ENCODE data around the gene HYDIN.

HYDIN gene

DNA sequence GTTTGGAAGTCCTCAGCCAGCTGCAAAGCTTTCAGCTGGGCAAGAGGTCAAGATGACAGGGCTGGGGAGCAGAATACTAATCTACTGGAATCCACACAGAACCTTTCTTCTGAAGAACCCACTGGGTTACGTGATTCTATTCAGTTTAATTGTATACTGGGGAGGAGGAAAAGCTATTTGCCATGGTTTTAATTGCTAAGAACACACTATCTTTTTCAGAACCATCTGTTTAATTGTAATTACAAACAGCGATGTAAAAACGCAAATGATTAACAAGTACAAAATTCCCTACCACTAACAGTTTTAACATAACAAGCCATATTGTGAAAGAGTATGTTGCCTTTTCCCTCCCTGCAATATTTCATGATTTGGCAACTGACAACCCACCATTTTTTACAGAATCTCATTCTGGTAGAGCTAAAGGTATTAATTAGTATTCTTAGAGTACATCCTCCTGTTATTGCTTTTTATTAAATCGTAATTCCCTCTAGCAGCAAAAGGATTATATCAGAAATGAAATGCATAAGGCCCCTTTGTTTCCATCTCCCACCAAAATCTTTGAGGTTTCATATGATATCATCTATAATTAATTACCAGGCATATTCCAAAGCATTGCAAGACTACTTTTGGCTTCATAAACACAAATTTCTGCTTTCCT is 12.1 kb downstream of the HYDIN start:
- Histone ChIP-seq H3K9me3 (replicated peaks; ENCODE audit: low read length) (no peaks in the 10 kb centered on the region), H3K4me3 (ENCODE audit: low read length) (no peak overlapping the region), H3K27me3 (ENCODE audit: control insufficient read depth, insufficient read depth, low read length) (peaks cover 13% of the 10 kb centered on the region), H3K4me2 (ENCODE audit: low read length) (no peak overlapping the region), H3K36me3 (ENCODE audit: insufficient read depth, low read length) (no peaks in the 10 kb centered on the region), H3K9ac (ENCODE audit: low read depth, low read length) (no peak overlapping the region), H3K4me1 (ENCODE audit: control insufficient read depth, insufficient read depth, low read length) (no peaks in the 10 kb centered on the region)

DNA sequence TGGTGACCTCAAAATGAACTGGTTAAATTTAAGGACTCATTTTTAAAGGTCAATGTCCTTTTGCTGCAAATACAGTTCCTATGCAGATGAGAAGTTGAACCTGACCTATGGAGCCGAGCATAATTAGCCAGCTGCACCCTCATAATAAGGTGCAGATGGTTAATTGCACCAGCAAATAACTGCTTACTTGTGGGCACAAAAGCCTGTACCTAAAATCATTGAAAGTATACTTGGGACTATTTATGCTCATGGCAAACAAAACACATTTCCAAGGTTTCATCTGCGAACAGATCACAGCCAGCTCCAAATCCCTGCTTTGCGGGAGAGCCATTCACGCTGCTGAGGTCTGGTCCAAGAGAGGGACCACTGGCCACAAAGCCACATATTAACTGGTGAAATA is 13.0 kb downstream of the HYDIN start:
- peaks cover 13% of the 10 kb centered on the region for H3K27me3 ChIP-seq (ENCODE audit: control insufficient read depth, insufficient read depth, low read length)
- H3K4me2 ChIP-seq (ENCODE audit: low read length), result no peak overlapping the region
- H3K4me1 ChIP-seq (ENCODE audit: control insufficient read depth, insufficient read depth, low read length), result no peaks in the 10 kb centered on the region
- H3K9me3 ChIP-seq (replicated peaks; ENCODE audit: low read length), result no peaks in the 10 kb centered on the region
- H3K9ac ChIP-seq (ENCODE audit: low read depth, low read length), result no peak overlapping the region
- no peaks in the 10 kb centered on the region for H3K36me3 ChIP-seq (ENCODE audit: insufficient read depth, low read length)
- no peak overlapping the region for H3K4me3 ChIP-seq (ENCODE audit: low read length)

DNA sequence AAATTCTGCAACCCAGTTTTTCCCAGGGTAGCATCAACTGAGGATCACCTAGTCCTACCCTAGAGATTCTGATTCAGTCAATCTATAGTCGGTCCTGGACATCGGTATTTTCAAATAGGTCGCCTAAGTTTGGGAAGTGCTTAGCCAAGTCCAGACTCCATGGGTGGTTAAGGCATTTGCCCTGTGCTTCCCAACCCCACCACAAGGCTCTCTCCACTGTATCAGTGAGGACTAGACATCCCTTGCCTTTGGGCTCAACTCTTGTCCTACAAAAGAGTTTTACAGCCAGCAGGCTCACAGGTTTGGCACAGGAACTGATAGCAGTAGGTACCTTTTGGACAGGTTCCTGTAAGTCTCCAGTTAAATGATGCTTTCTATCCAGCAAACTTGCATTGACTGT is 13.8 kb downstream of the HYDIN start:
- H3K36me3 ChIP-seq (ENCODE audit: insufficient read depth, low read length), result no peaks in the 10 kb centered on the region
- no peak overlapping the region for H3K4me3 ChIP-seq (ENCODE audit: low read length)
- peaks cover 13% of the 10 kb centered on the region for H3K27me3 ChIP-seq (ENCODE audit: control insufficient read depth, insufficient read depth, low read length)
- H3K9me3 ChIP-seq (replicated peaks; ENCODE audit: low read length), result no peaks in the 10 kb centered on the region
- no peak overlapping the region for H3K9ac ChIP-seq (ENCODE audit: low read depth, low read length)
- H3K4me2 ChIP-seq (ENCODE audit: low read length), result no peak overlapping the region
- H3K4me1 ChIP-seq (ENCODE audit: control insufficient read depth, insufficient read depth, low read length), result no peaks in the 10 kb centered on the region

DNA sequence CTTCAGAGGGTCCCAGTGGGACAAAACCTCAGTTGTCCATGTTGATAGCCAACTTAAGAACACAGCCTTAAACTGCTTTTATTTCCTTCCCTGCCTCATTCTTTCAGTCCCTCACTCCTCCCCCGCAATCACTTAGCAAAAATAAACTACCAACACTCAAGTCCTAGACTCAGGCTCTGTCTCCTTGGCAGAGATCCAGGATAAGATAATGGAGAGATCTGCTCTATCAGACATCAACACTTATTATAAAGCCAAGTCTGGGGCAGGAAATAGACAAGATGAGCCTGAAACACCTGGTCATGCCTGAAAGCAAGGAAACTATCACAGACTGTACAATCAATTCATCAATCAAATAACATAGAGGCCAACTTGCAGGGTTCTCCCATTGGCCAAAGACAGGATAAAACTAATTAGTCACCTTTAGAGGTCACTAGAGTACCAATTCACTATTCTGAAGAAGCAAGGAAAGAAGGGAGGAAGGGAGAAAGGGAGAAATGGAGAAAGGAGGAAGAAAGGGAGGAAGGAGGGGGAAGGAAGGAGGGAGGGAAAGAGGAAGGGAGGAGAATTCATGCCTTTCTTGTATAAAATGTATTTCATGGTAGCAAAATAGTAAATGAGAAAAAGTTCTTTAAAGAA is 15.7 kb downstream of the HYDIN start:
- no peak overlapping the region for H3K4me3 ChIP-seq (ENCODE audit: low read length)
- no peak overlapping the region for H3K4me2 ChIP-seq (ENCODE audit: low read length)
- H3K4me1 ChIP-seq (ENCODE audit: control insufficient read depth, insufficient read depth, low read length), result no peaks in the 10 kb centered on the region
- H3K9ac ChIP-seq (ENCODE audit: low read depth, low read length), result no peak overlapping the region
- no peaks in the 10 kb centered on the region for H3K36me3 ChIP-seq (ENCODE audit: insufficient read depth, low read length)
- H3K27me3 ChIP-seq (ENCODE audit: control insufficient read depth, insufficient read depth, low read length), result peaks cover 13% of the 10 kb centered on the region
- H3K9me3 ChIP-seq (replicated peaks; ENCODE audit: low read length), result no peaks in the 10 kb centered on the region

DNA sequence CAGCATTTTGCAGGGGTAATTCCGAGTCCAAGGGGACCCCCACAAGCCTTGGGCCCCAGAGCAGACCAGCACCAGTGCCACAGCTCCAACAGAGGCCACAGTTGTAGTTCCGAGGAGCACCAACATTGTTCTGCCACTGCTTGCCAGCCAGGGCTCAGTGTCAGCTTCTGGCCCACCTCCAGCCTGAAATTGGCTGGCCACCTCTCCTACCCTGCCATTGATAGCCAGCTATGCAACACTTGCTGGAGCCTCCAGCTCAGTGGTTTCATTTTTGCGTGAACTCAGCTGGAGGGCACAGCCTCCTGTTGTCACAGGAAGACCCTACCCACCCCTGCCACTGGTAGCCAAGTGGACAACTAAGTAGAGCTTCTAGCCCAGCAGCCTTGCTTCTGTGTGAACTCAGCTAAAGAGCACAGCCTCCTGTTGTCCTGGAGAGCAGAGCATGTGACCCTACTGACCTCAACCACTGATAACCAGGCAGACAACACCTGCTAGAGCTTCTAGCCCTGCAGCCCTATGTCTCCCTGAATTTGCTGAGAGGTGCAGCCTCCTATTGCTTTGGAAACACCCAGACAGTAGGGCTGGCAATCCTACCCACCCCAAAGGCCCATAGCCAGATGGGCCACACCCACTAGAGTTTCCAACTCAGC is 24.9 kb downstream of the HYDIN start:
- H3K4me2 ChIP-seq (ENCODE audit: low read length), result no peak overlapping the region
- no peaks in the 10 kb centered on the region for H3K9me3 ChIP-seq (replicated peaks; ENCODE audit: low read length)
- H3K9ac ChIP-seq (ENCODE audit: low read depth, low read length), result no peak overlapping the region
- H3K27me3 ChIP-seq (ENCODE audit: control insufficient read depth, insufficient read depth, low read length), result no peaks in the 10 kb centered on the region
- H3K4me3 ChIP-seq (ENCODE audit: low read length), result no peak overlapping the region
- no peaks in the 10 kb centered on the region for H3K4me1 ChIP-seq (ENCODE audit: control insufficient read depth, insufficient read depth, low read length)
- no peaks in the 10 kb centered on the region for H3K36me3 ChIP-seq (ENCODE audit: insufficient read depth, low read length)

DNA sequence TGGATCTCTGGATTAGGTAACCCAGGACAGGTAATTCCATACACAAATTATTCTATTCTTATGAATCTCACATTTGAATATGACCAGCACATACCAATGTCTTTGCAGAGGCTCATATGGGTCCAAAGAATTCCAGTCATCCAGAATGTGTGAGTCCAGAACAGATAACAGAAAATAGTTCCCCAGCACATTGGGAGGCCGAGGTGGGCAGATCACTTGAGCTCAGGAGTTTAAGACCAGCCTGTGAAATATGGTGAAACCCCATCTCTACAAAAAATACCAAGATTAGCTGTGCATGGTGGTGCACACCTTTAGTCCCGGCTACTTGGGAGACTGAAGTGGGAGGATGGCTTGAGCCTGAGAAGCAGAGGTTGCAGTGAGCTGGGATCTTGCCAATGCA is 26.9 kb downstream of the HYDIN start:
- Histone ChIP-seq H3K4me1 (ENCODE audit: control insufficient read depth, insufficient read depth, low read length) (no peaks in the 10 kb centered on the region), H3K9me3 (replicated peaks; ENCODE audit: low read length) (no peaks in the 10 kb centered on the region), H3K9ac (ENCODE audit: low read depth, low read length) (no peak overlapping the region), H3K4me2 (ENCODE audit: low read length) (no peak overlapping the region), H3K27me3 (ENCODE audit: control insufficient read depth, insufficient read depth, low read length) (no peaks in the 10 kb centered on the region), H3K4me3 (ENCODE audit: low read length) (no peak overlapping the region), H3K36me3 (ENCODE audit: insufficient read depth, low read length) (no peaks in the 10 kb centered on the region)

DNA sequence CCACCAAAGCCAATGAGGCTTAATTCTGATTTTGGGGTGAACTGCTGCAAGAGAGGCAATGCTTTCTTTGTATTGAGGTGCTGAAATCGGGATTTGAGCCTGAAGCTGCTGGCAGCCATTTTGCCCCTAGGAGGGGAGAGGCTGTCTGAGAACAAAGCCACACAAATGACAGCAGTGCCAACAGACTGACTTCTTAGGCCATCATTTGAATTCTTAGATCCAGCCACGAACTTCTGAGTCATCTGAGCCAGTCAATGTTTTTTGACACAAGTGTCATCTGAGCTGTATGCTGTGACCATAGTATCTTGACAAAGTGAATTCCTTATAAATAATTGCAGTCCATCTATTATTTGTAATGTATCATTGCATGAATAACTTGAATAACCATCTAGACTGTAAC is 29.0 kb downstream of the HYDIN start:
- H3K9me3 ChIP-seq (replicated peaks; ENCODE audit: low read length), result no peaks in the 10 kb centered on the region
- no peaks in the 10 kb centered on the region for H3K4me1 ChIP-seq (ENCODE audit: control insufficient read depth, insufficient read depth, low read length)
- H3K4me3 ChIP-seq (ENCODE audit: low read length), result no peak overlapping the region
- H3K27me3 ChIP-seq (ENCODE audit: control insufficient read depth, insufficient read depth, low read length), result no peaks in the 10 kb centered on the region
- no peak overlapping the region for H3K9ac ChIP-seq (ENCODE audit: low read depth, low read length)
- no peaks in the 10 kb centered on the region for H3K36me3 ChIP-seq (ENCODE audit: insufficient read depth, low read length)
- no peak overlapping the region for H3K4me2 ChIP-seq (ENCODE audit: low read length)

DNA sequence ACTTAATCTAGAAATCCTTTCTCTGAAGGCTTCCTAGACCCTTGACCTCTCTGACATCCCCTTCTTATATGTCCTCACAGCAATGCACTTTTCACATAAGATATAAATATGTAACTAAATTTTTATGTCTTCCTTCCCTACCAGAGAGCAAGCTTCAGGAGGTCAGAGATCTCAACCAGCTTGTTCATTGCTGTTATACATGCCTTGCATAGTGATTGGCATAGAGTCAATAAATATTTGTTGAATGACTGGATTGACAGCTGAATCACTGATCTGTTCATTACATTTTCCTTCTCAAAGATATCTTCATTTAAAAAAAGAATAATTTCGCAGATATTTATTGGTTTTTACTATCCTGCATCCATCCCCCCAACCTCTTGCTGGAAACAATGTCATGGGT is 29.5 kb downstream of the HYDIN start:
- Histone ChIP-seq H3K4me1 (ENCODE audit: control insufficient read depth, insufficient read depth, low read length) (no peaks in the 10 kb centered on the region), H3K9me3 (replicated peaks; ENCODE audit: low read length) (no peaks in the 10 kb centered on the region), H3K27me3 (ENCODE audit: control insufficient read depth, insufficient read depth, low read length) (no peaks in the 10 kb centered on the region), H3K36me3 (ENCODE audit: insufficient read depth, low read length) (no peaks in the 10 kb centered on the region), H3K4me3 (ENCODE audit: low read length) (no peak overlapping the region), H3K9ac (ENCODE audit: low read depth, low read length) (no peak overlapping the region), H3K4me2 (ENCODE audit: low read length) (no peak overlapping the region)

DNA sequence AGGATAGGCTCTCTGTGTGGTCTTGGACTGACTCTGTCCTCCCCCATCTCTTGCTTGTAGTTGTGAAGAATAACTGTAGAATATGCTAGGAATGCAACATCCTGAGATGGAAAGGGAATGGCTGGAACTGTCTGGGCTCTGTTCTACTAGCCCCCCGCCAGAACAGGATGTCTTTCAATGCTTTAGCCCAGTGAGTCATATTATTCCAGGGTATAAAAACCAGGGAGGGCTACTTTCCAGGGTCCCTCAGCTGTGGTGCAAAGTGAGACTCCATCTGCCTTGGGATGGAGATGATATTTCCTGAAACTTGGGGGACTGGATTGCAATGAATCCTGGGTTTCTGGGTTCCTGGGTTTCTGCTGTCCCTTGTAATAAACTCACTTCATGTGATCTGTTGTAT is 32.1 kb downstream of the HYDIN start:
- Histone ChIP-seq H3K9ac (ENCODE audit: low read depth, low read length) (no peak overlapping the region), H3K4me3 (ENCODE audit: low read length) (no peak overlapping the region), H3K27me3 (ENCODE audit: control insufficient read depth, insufficient read depth, low read length) (no peaks in the 10 kb centered on the region), H3K4me2 (ENCODE audit: low read length) (no peak overlapping the region), H3K4me1 (ENCODE audit: control insufficient read depth, insufficient read depth, low read length) (no peaks in the 10 kb centered on the region), H3K9me3 (replicated peaks; ENCODE audit: low read length) (no peaks in the 10 kb centered on the region), H3K36me3 (ENCODE audit: insufficient read depth, low read length) (no peaks in the 10 kb centered on the region)

DNA sequence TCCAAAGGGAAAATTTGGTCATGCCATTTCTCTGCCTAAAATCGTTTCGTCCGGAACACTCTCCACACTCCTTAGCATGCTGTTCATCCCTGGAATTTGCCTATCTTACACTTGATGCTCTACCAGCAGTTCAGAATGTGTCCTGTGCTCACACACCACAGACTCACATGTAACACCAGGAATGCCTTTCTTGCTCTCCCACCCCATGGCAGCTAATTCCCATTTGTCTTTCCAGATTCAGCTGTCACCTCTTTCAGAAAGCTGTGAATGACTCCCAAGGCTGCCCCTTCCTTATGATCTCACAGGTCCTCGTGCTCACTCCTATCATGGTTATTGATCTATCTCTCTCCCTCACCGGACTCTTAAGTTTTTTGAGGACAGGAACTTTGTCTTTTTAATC is 38.1 kb downstream of the HYDIN start:
- no peaks in the 10 kb centered on the region for H3K36me3 ChIP-seq (ENCODE audit: insufficient read depth, low read length)
- no peak overlapping the region for H3K4me3 ChIP-seq (ENCODE audit: low read length)
- no peak overlapping the region for H3K9ac ChIP-seq (ENCODE audit: low read depth, low read length)
- H3K4me1 ChIP-seq (ENCODE audit: control insufficient read depth, insufficient read depth, low read length), result no peaks in the 10 kb centered on the region
- H3K4me2 ChIP-seq (ENCODE audit: low read length), result no peak overlapping the region
- no peaks in the 10 kb centered on the region for H3K27me3 ChIP-seq (ENCODE audit: control insufficient read depth, insufficient read depth, low read length)
- no peaks in the 10 kb centered on the region for H3K9me3 ChIP-seq (replicated peaks; ENCODE audit: low read length)

DNA sequence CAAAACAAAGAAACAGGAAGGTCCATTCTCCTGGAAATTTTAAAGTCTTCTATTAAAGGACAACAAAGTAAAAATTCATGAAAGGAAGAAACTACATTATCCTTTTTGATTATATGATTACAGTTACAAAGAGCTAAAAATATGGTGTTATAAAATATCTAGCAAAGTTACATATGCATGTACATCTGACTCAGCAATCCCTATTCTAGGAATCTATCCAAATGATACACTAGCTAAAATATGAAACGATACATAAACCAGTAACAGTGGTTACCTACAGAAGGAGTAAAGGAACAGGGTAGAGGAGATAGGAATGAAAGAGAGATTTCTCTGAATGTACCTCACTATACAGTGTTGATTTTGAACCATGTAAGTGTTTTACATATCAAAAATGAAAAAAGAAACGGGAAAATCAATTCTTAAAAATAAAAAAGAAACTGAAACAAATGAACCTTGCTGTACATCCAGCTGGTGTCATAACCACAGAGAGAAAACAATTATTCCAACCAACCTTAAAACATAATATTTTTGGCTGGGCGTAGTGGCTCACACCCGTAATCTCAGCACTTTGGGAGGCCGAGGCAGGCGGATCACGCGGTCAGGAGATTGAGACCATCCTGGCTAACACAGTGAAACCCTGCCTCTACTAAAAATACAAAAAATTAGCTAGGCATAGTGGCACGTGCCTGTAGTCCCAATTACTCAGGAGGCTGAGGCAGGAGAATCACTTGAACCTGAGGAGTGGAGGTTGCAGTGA is 41.4 kb downstream of the HYDIN start:
- no peaks in the 10 kb centered on the region for H3K27me3 ChIP-seq (ENCODE audit: control insufficient read depth, insufficient read depth, low read length)
- H3K4me2 ChIP-seq (ENCODE audit: low read length), result no peak overlapping the region
- no peaks in the 10 kb centered on the region for H3K9me3 ChIP-seq (replicated peaks; ENCODE audit: low read length)
- H3K4me1 ChIP-seq (ENCODE audit: control insufficient read depth, insufficient read depth, low read length), result no peaks in the 10 kb centered on the region
- H3K36me3 ChIP-seq (ENCODE audit: insufficient read depth, low read length), result no peaks in the 10 kb centered on the region
- no peak overlapping the region for H3K9ac ChIP-seq (ENCODE audit: low read depth, low read length)
- no peak overlapping the region for H3K4me3 ChIP-seq (ENCODE audit: low read length)

Data from skeletal muscle satellite cell (primary cell).